Colonic mucosa (tissue), 4 donors: ENCODE measurements around the gene EIF4EBP2. TPM values are rescaled to one million over a fixed set of nuclear protein-coding genes. Genes with fewer than 3 reads are reported as not detected.

ENCODE experiments used
- DNase-seq: peaks from one replicate; pipeline ENCODE4 v3.0.0-alpha.2; 2020
- H3K27ac ChIP-seq: fragments of 200-600 bp; one replicate; pipeline ENCODE4 v1.8.0; 2021
- H3K27me3 ChIP-seq: fragments of 200-600 bp; one replicate; pipeline ENCODE4 v1.8.0; 2021
- H3K36me3 ChIP-seq: fragments of 200-600 bp; one replicate; pipeline ENCODE4 v1.8.0; 2021
- H3K4me1 ChIP-seq: fragments of 200-600 bp; one replicate; pipeline ENCODE4 v1.8.0; 2021; ENCODE audit warnings: mild to moderate bottlenecking
- H3K4me3 ChIP-seq: fragments of 200-600 bp; one replicate; pipeline ENCODE4 v1.8.0; 2021
- H3K9ac ChIP-seq, 2 donors: one replicate each; pipeline ENCODE4 v1.7.0; 2013; ENCODE audit warnings: control low read depth in 2 of 2, low read depth in 2 of 2, low read length in 2 of 2
- H3K9me3 ChIP-seq: fragments of 200-600 bp; one replicate; pipeline ENCODE4 v1.8.0; 2021
- CTCF ChIP-seq: fragments of 200-600 bp; IDR thresholded peaks from one replicate; pipeline ENCODE4 v1.8.0; 2022; ENCODE audit warnings: antibody characterized with exemption, mild to moderate bottlenecking
- intact Hi-C: fragments of 100-400 bp; cut with DNase I; formaldehyde crosslinking; loops from one replicate; pipeline ENCODE4 v1.14.1; 2022
- total RNA-seq, 2 donors: library from RNA; stranded (reverse); fragmentation: NEBNext Ultra II Directional in 1 of 2; extraction: Animal tissue kit (Norgen Biotek cat#: 25700) in 1 of 2; gene quantifications; one replicate each; pipeline ENCODE4 v1.2.1, GENCODE V29; 2021
- donor health status: healthy.
- donor health status: DM: no; HTN: no; CAD: no.
- donor health status: DM: no; HTN: no; CAD: no.

The EIF4EBP2 gene
- total RNA-seq, 2 donors from 2014 or later, result 77.1 to 77.7 TPM

- H3K9me3 ChIP-seq, result no peaks in the 10 kb centered on the region
- H3K27me3 ChIP-seq, result peaks cover 15% of the 10 kb centered on the region
- no peak overlapping the region for H3K4me3 ChIP-seq
- intact Hi-C loops, result loop anchor here (2.0 to 5.0 kb wide), 2 partner anchors 79 to 296 kb away; no protein-coding TSS in a partner anchor
- TF ChIP-seq CTCF, result peak; percentile 70
- H3K36me3 ChIP-seq, result no peaks in the 10 kb centered on the region
- no peak overlapping the region for H3K9ac ChIP-seq
- H3K27ac ChIP-seq, result no peak overlapping the region
- DNase-seq, result peak; percentile 52
- H3K4me1 ChIP-seq, result peaks cover 4% of the 10 kb centered on the region
Measured at GRCh38 chr10:70461397-70462348, 57.7 kb downstream of the EIF4EBP2 start.

GRCh38 chr10:70462349-70462984 is 58.5 kb downstream of the EIF4EBP2 start:
- intact Hi-C loops, result loop anchor here (2.0 to 5.0 kb wide), 2 partner anchors 78 to 295 kb away; no protein-coding TSS in a partner anchor
- Histone ChIP-seq H3K4me3 (no peak overlapping the region), H3K27ac (no peak overlapping the region), H3K27me3 (peaks cover 15% of the 10 kb centered on the region), H3K36me3 (no peaks in the 10 kb centered on the region), H3K9ac (no peak overlapping the region), H3K9me3 (no peaks in the 10 kb centered on the region), H3K4me1 (peaks cover 4% of the 10 kb centered on the region)
- DNase-seq, result no peak
- no peak for TF ChIP-seq CTCF

GRCh38 chr10:70465278-70465677 is 61.3 kb downstream of the EIF4EBP2 start:
- no peak overlapping the region for H3K27ac ChIP-seq
- no peaks in the 10 kb centered on the region for H3K36me3 ChIP-seq
- no peaks in the 10 kb centered on the region for H3K9me3 ChIP-seq
- intact Hi-C loops, result no loop called here
- H3K4me3 ChIP-seq, result no peak overlapping the region
- DNase-seq, result no peak
- no peak overlapping the region for H3K9ac ChIP-seq
- TF ChIP-seq CTCF, result no peak
- no peaks in the 10 kb centered on the region for H3K4me1 ChIP-seq
- H3K27me3 ChIP-seq, result no peaks in the 10 kb centered on the region

DNA sequence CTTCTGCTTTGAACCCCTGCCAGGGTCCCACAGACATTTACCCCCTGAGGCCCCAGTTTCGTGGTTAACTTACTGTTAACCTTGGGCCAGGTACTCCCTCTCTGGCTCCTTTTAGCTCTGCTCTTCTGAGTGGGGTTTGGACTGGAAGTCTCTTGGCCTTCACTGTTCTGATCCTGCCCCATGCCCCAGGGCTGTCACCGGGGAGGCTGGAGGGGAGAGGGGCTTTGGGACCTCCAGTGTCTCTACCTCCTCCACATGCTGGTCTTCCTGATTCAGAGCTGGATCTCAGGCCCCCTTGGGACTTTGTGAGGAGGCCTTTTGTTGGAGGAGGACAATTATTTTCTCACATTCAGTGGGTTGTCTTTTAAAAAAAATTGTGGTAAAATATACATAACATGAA is 61.9 kb downstream of the EIF4EBP2 start:
- no peak overlapping the region for H3K27ac ChIP-seq
- H3K4me1 ChIP-seq, result no peaks in the 10 kb centered on the region
- H3K9me3 ChIP-seq, result no peaks in the 10 kb centered on the region
- intact Hi-C loops, result no loop called here
- DNase-seq, result no peak
- no peaks in the 10 kb centered on the region for H3K36me3 ChIP-seq
- H3K4me3 ChIP-seq, result no peak overlapping the region
- H3K9ac ChIP-seq, result no peak overlapping the region
- H3K27me3 ChIP-seq, result no peaks in the 10 kb centered on the region
- no peak for TF ChIP-seq CTCF

- Histone ChIP-seq H3K27me3 (no peaks in the 10 kb centered on the region), H3K4me1 (no peaks in the 10 kb centered on the region), H3K36me3 (no peaks in the 10 kb centered on the region), H3K4me3 (no peak overlapping the region), H3K9me3 (no peaks in the 10 kb centered on the region), H3K9ac (no peak overlapping the region), H3K27ac (no peak overlapping the region)
- DNase-seq, result no peak
- intact Hi-C loops, result no loop called here
- no peak for TF ChIP-seq CTCF
Measured at GRCh38 chr10:70466951-70467350, 63.0 kb downstream of the EIF4EBP2 start.
